GM21576 (cell line): ENCODE results near the gene C1QTNF3.
"Not testable (repeated sequence)": the region's sequence is repeated elsewhere in the genome, so short reads cannot be mapped to it uniquely, and the experiment has no call there.

Source experiments
- ATAC-seq: cut with Tn5 transposase; IDR thresholded peaks from one replicate; pipeline ENCODE4 v1.9.1; 2021; ENCODE audit warnings: mild to moderate bottlenecking, moderate library complexity; ENCODE audit not compliant: unreplicated experiment

Gene C1QTNF3

GRCh38 chr5:34053133-34053532 is 10.1 kb upstream of the C1QTNF3 start:
- no peak for ATAC-seq

- ATAC-seq = no peak
Measured at GRCh38 chr5:34051374-34051980, 8.5 kb upstream of the C1QTNF3 start.

GRCh38 chr5:34047774-34048572 is 5.0 kb upstream of the C1QTNF3 start:
- ATAC-seq = no peak

- ATAC-seq = no peak
Measured at GRCh38 chr5:34047143-34047542, 4.1 kb upstream of the C1QTNF3 start.

- ATAC-seq = no peak
Measured at GRCh38 chr5:34045996-34046395, 3.0 kb upstream of the C1QTNF3 start.

- no peak for ATAC-seq
Measured at GRCh38 chr5:34045023-34045422, 2.0 kb upstream of the C1QTNF3 start.

GRCh38 chr5:34042321-34042720 is 692 bp downstream of the C1QTNF3 start:
- ATAC-seq = no peak

- no peak for ATAC-seq
Measured at GRCh38 chr5:34041247-34041972, 1.6 kb downstream of the C1QTNF3 start.

- ATAC-seq = no peak
Measured at GRCh38 chr5:34040472-34040871, 2.5 kb downstream of the C1QTNF3 start.

- ATAC-seq = no peak
Measured at GRCh38 chr5:34039398-34040157, 3.4 kb downstream of the C1QTNF3 start.

GRCh38 chr5:34038838-34039237 is 4.2 kb downstream of the C1QTNF3 start:
- ATAC-seq = no peak

- no peak for ATAC-seq
Measured at GRCh38 chr5:34038390-34038789, 4.6 kb downstream of the C1QTNF3 start.

- no peak for ATAC-seq
Measured at GRCh38 chr5:34037726-34038125, 5.3 kb downstream of the C1QTNF3 start.

GRCh38 chr5:34035756-34036155 is 7.3 kb downstream of the C1QTNF3 start:
- ATAC-seq = no peak

- no peak for ATAC-seq
Measured at GRCh38 chr5:34034534-34035327, 8.3 kb downstream of the C1QTNF3 start.

GRCh38 chr5:34031966-34032365 is 11.0 kb downstream of the C1QTNF3 start:
- no peak for ATAC-seq

GRCh38 chr5:34031117-34031516 is 11.9 kb downstream of the C1QTNF3 start:
- no peak for ATAC-seq

GRCh38 chr5:34030585-34030984 is 12.4 kb downstream of the C1QTNF3 start:
- ATAC-seq = not testable (repeated sequence)

GRCh38 chr5:34030048-34030447 is 13.0 kb downstream of the C1QTNF3 start:
- no peak for ATAC-seq

GRCh38 chr5:34028349-34028748 is 14.7 kb downstream of the C1QTNF3 start:
- ATAC-seq = no peak
